A673 (cell line): ENCODE results near the gene SCART1. TPM values are rescaled to one million over a fixed set of nuclear protein-coding genes. Genes with fewer than 3 reads are reported as not detected.

Experiments
- BruUV-seq: library from RNA; stranded (reverse); fragments of 400-500 nt; replicated peaks from 2 replicates; lab custom pipeline; 2021; lab: Mats Ljungman, UMichigan
- CTCF ChIA-PET: fragments of 300-600 bp; sonication (Branson Sonifier 250); formaldehyde crosslinking; loops from one replicate; lab custom pipeline; 2022; ENCODE audit warnings: antibody characterized with exemption; lab: Charles Lee
- POLR2A ChIA-PET: fragments of 300-600 bp; sonication (Branson Sonifier 250); formaldehyde crosslinking; loops from one replicate; lab custom pipeline; 2022; ENCODE audit warnings: antibody characterized with exemption; ENCODE audit not compliant: low non-redundant PET; lab: Charles Lee
- DNase-seq: peaks from one replicate; pipeline ENCODE4 v3.0.0-alpha.2; 2015; ENCODE audit warnings: low spot score
- H3K27ac ChIP-seq: fragments of 200-600 bp; sonication (generic); 2 replicates; pipeline ENCODE4 v1.5.1; 2016; ENCODE audit warnings: mixed run types, low read depth, mild to moderate bottlenecking, mixed read lengths, antibody characterized with exemption, low read length; ENCODE audit not compliant: poor library complexity, severe bottlenecking
- H3K27me3 ChIP-seq: fragments of 200-600 bp; sonication (generic); replicated peaks from 2 replicates; pipeline ENCODE4 v1.6.1; 2017; ENCODE audit warnings: mixed run types, low read depth, mild to moderate bottlenecking, mixed read lengths, antibody characterized with exemption, low read length; ENCODE audit not compliant: insufficient read depth, poor library complexity
- H3K36me3 ChIP-seq: fragments of 200-600 bp; sonication (generic); 2 replicates; pipeline ENCODE4 v1.6.1; 2016; ENCODE audit warnings: mixed run types, mild to moderate bottlenecking, mixed read lengths, antibody characterized with exemption, low read length; ENCODE audit not compliant: insufficient read depth, poor library complexity, severe bottlenecking
- H3K4me1 ChIP-seq: fragments of 200-600 bp; sonication (generic); 2 replicates; pipeline ENCODE4 v1.6.1; 2017; ENCODE audit warnings: mixed run types, mild to moderate bottlenecking, mixed read lengths, antibody characterized with exemption, low read length; ENCODE audit not compliant: insufficient read depth, poor library complexity, severe bottlenecking
- H3K4me3 ChIP-seq: fragments of 200-600 bp; sonication (generic); 2 replicates; pipeline ENCODE4 v1.5.1; 2016; ENCODE audit warnings: low read depth, mixed run types, mild to moderate bottlenecking, mixed read lengths, low read length; ENCODE audit not compliant: poor library complexity, severe bottlenecking
- H3K9me3 ChIP-seq: fragments of 200-600 bp; sonication (generic); 2 replicates; pipeline ENCODE4 v1.6.1; 2016; ENCODE audit warnings: mixed run types, low read depth, mild to moderate bottlenecking, mixed read lengths, antibody characterized with exemption, low read length; ENCODE audit not compliant: poor library complexity, severe bottlenecking
- CTCF ChIP-seq: fragments of 300-800, 200-600 bp; sonication (generic); conservative IDR thresholded peaks from 2 replicates; pipeline ENCODE4 v1.5.1; 2017; ENCODE audit warnings: low read depth, mild to moderate bottlenecking, antibody characterized with exemption, low read length, moderate library complexity, mixed read lengths
- EZH2 ChIP-seq: fragments of 200-600 bp; sonication (generic); IDR thresholded peaks from 2 replicates; pipeline ENCODE4 v1.6.1; 2017; ENCODE audit warnings: borderline replicate concordance, low read depth, mild to moderate bottlenecking, mixed read lengths, antibody characterized with exemption, low read length; ENCODE audit not compliant: poor library complexity, severe bottlenecking
- intact Hi-C: fragments of 100-400 bp; cut with micrococcal nuclease; formaldehyde crosslinking; loops from one replicate; pipeline ENCODE4 v1.10.0; 2022; ENCODE audit not compliant: unreplicated experiment
- total RNA-seq: library from RNA; stranded (reverse); gene quantifications from 2 replicates; pipeline ENCODE4 v1.2.3, GENCODE V29; 2021

SCART1 gene
- total RNA-seq, 1 experiment from 2014 or later = 1.8 TPM

- CTCF ChIA-PET = no interaction called here
- no peaks in the 10 kb centered on the region for H3K4me1 ChIP-seq
- H3K27ac ChIP-seq = no peak overlapping the region
- POLR2A ChIA-PET = no interaction called here
- intact Hi-C loops = no loop called here
- H3K27me3 ChIP-seq = no peaks in the 10 kb centered on the region
- no peak overlapping the region for H3K4me3 ChIP-seq
- DNase-seq = no peak
- TF ChIP-seq CTCF (no peak), EZH2 (no peak)
- no TSS peak for BruUV-seq
- peaks cover 24% of the 10 kb centered on the region for H3K9me3 ChIP-seq
- no peaks in the 10 kb centered on the region for H3K36me3 ChIP-seq
These were observed 6.8 kb upstream of the SCART1 start for GRCh38 chr10:133446979-133447378.

GRCh38 chr10:133448120-133448519 is 5.6 kb upstream of the SCART1 start:
- no peak for DNase-seq
- intact Hi-C loops = no loop called here
- no TSS peak for BruUV-seq
- no peak overlapping the region for H3K27ac ChIP-seq
- H3K27me3 ChIP-seq = no peaks in the 10 kb centered on the region
- peaks cover 24% of the 10 kb centered on the region for H3K9me3 ChIP-seq
- TF ChIP-seq EZH2 (no peak), CTCF (no peak)
- ChIA-PET POLR2A (no interaction called here), CTCF (no interaction called here)
- no peaks in the 10 kb centered on the region for H3K4me1 ChIP-seq
- H3K4me3 ChIP-seq = no peak overlapping the region
- no peaks in the 10 kb centered on the region for H3K36me3 ChIP-seq

- ChIA-PET POLR2A (no interaction called here), CTCF (no interaction called here)
- Histone ChIP-seq H3K9me3 (peaks cover 24% of the 10 kb centered on the region), H3K4me3 (no peak overlapping the region), H3K4me1 (no peaks in the 10 kb centered on the region), H3K27ac (no peak overlapping the region), H3K36me3 (no peaks in the 10 kb centered on the region), H3K27me3 (no peaks in the 10 kb centered on the region)
- TF ChIP-seq CTCF (no peak), EZH2 (no peak)
- BruUV-seq = no TSS peak
- intact Hi-C loops = no loop called here
- no peak for DNase-seq
These were observed 2.4 kb upstream of the SCART1 start for GRCh38 chr10:133451346-133451745.
